HG02852 (cell line): Measurements from ENCODE around the gene RAB22A.

ENCODE experiments used
- ATAC-seq: cut with Tn5 transposase; IDR thresholded peaks from one replicate; pipeline ENCODE4 v1.9.1; 2021; ENCODE audit warnings: mild to moderate bottlenecking, moderate library complexity; ENCODE audit not compliant: unreplicated experiment

The RAB22A gene

GRCh38 chr20:58309591-58310290, at the start of gene RAB22A:
TSS of gene RAB22A (plus strand) at chr20:58309715. CDS start at chr20:58309977, 262 bp downstream.
- ATAC-seq, result peak; percentile 65

GRCh38 chr20:58260006-58260405, 49.5 kb upstream of the RAB22A start:
- ATAC-seq, result no peak

- ATAC-seq, result no peak
Observed at GRCh38 chr20:58261660-58262059, 47.9 kb upstream of the RAB22A start.

- no peak for ATAC-seq
Observed at GRCh38 chr20:58264271-58264670, 45.2 kb upstream of the RAB22A start.

GRCh38 chr20:58267389-58268215, 41.9 kb upstream of the RAB22A start:
- no peak for ATAC-seq

GRCh38 chr20:58268421-58268821, 41.1 kb upstream of the RAB22A start:
- no peak for ATAC-seq

GRCh38 chr20:58268936-58269619, 40.4 kb upstream of the RAB22A start:
- no peak for ATAC-seq

GRCh38 chr20:58271606-58272351, 37.7 kb upstream of the RAB22A start:
- ATAC-seq, result no peak

- no peak for ATAC-seq
Observed at GRCh38 chr20:58274384-58274783, 35.1 kb upstream of the RAB22A start.

GRCh38 chr20:58277107-58277506, 32.4 kb upstream of the RAB22A start:
- ATAC-seq, result no peak

- no peak for ATAC-seq
Observed at GRCh38 chr20:58277578-58278472, 31.7 kb upstream of the RAB22A start.

- no peak for ATAC-seq
Observed at GRCh38 chr20:58286729-58287128, 22.8 kb upstream of the RAB22A start.

- ATAC-seq, result no peak
Observed at GRCh38 chr20:58287638-58288037, 21.9 kb upstream of the RAB22A start.

- ATAC-seq, result no peak
Observed at GRCh38 chr20:58289143-58289542, 20.4 kb upstream of the RAB22A start.

- ATAC-seq, result no peak
Observed at GRCh38 chr20:58293453-58293852, 16.1 kb upstream of the RAB22A start.

GRCh38 chr20:58294497-58295455, 14.7 kb upstream of the RAB22A start:
- no peak for ATAC-seq

- no peak for ATAC-seq
Observed at GRCh38 chr20:58296051-58296837, 13.3 kb upstream of the RAB22A start.

- ATAC-seq, result no peak
Observed at GRCh38 chr20:58297394-58297793, 12.1 kb upstream of the RAB22A start.
